GM23338 (cell line): Measurements from ENCODE around the gene ANOS1. TPM values are rescaled to one million over a fixed set of nuclear protein-coding genes. Genes with fewer than 3 reads are reported as not detected.

ENCODE experiments used
- ATAC-seq: fragments of 200-7000 bp; cut with Tn5 transposase; 3 replicates; pipeline ENCODE4 v1.9.1; 2020
- DNase-seq: peaks from one replicate; pipeline ENCODE4 v3.0.0-alpha.2; 2015; ENCODE audit warnings: low spot score
- H2AFZ ChIP-seq: fragments of 200-600 bp; sonication (generic); 2 replicates; pipeline ENCODE4 v1.8.0; 2016; ENCODE audit warnings: antibody characterized with exemption, mild to moderate bottlenecking, moderate library complexity
- H3F3A ChIP-seq: fragments of 200-600 bp; sonication (generic); replicated peaks from 2 replicates; pipeline ENCODE4 v1.8.0; 2017; ENCODE audit warnings: antibody characterized with exemption, mixed run types, low read depth
- H3K27ac ChIP-seq: fragments of 200-600 bp; sonication (generic); 2 replicates; pipeline ENCODE4 v1.6.1; 2016; ENCODE audit warnings: low read depth
- H3K27me3 ChIP-seq: fragments of 200-600 bp; sonication (generic); 2 replicates; pipeline ENCODE4 v1.8.0; 2016; ENCODE audit warnings: mild to moderate bottlenecking, mixed run types, moderate library complexity; ENCODE audit not compliant: insufficient read depth
- H3K36me3 ChIP-seq: fragments of 200-600 bp; sonication (generic); 2 replicates; pipeline ENCODE4 v1.8.0; 2016; ENCODE audit warnings: mild to moderate bottlenecking; ENCODE audit not compliant: insufficient read depth
- H3K4me1 ChIP-seq: fragments of 200-600 bp; sonication (generic); 2 replicates; pipeline ENCODE4 v1.8.0; 2016; ENCODE audit warnings: mild to moderate bottlenecking, moderate library complexity; ENCODE audit not compliant: insufficient read depth
- H3K4me2 ChIP-seq: fragments of 200-600 bp; sonication (generic); 2 replicates; pipeline ENCODE4 v1.7.1; 2017; ENCODE audit warnings: mixed run types
- H3K4me3 ChIP-seq: fragments of 200-600 bp; sonication (generic); 2 replicates; pipeline ENCODE4 v1.6.1; 2016; ENCODE audit warnings: mixed run types
- H3K79me2 ChIP-seq: fragments of 200-600 bp; sonication (generic); replicated peaks from 2 replicates; pipeline ENCODE4 v1.8.0; 2017; ENCODE audit warnings: mild to moderate bottlenecking; ENCODE audit not compliant: insufficient read depth
- H3K9me2 ChIP-seq: fragments of 200-600 bp; sonication (generic); 2 replicates; pipeline ENCODE4 v1.8.0; 2017; ENCODE audit not compliant: insufficient read depth
- H4K20me1 ChIP-seq: fragments of 200-600 bp; sonication (generic); replicated peaks from 2 replicates; pipeline ENCODE4 v1.8.0; 2017; ENCODE audit warnings: mild to moderate bottlenecking; ENCODE audit not compliant: insufficient read depth
- H3K27ac Mint-ChIP-seq: 2 replicates; pipeline ENCODE4 v1.8.0; 2020; ENCODE audit warnings: inconsistent platforms, mild to moderate bottlenecking, moderate library complexity, mixed read lengths
- H3K27me3 Mint-ChIP-seq: 3 replicates; pipeline ENCODE4 v1.8.0; 2022; ENCODE audit warnings: low read depth, mild to moderate bottlenecking, moderate library complexity, mixed read lengths, inconsistent platforms; ENCODE audit not compliant: insufficient read depth, poor library complexity
- H3K36me3 Mint-ChIP-seq: 3 replicates; pipeline ENCODE4 v1.8.0; 2021; ENCODE audit warnings: low read depth, mild to moderate bottlenecking, inconsistent platforms, moderate library complexity, mixed read lengths
- H3K4me1 Mint-ChIP-seq: 3 replicates; pipeline ENCODE4 v1.8.0; 2020; ENCODE audit warnings: mild to moderate bottlenecking, inconsistent platforms, mixed read lengths
- H3K4me3 Mint-ChIP-seq: 3 replicates; pipeline ENCODE4 v1.8.0; 2021; ENCODE audit warnings: moderate library complexity, mild to moderate bottlenecking, inconsistent platforms, mixed read lengths
- H3K9me3 Mint-ChIP-seq: 3 replicates; pipeline ENCODE4 v1.8.0; 2020; ENCODE audit warnings: moderate library complexity, mild to moderate bottlenecking, inconsistent platforms, mixed read lengths
- CREB1 ChIP-seq: fragments of 250-450 bp; sonication (Bioruptor Pico); IDR thresholded peaks from 2 replicates; pipeline ENCODE4 v1.5.0; 2020; ENCODE audit warnings: low read depth, mild to moderate bottlenecking, moderate library complexity
- CTCF ChIP-seq, 2 experiments: fragments of 200-600 bp in 1 of 2; sonication (generic) in 1 of 2; conservative IDR thresholded peaks; 2 replicates each; pipeline versions ENCODE4 v1.5.1 to v1.6.1; 2016 to 2017; ENCODE audit warnings: antibody characterized with exemption in 2 of 2, low read depth in 2 of 2, mild to moderate bottlenecking in 2 of 2, moderate library complexity in 1 of 2
- ETS1 ChIP-seq: IDR thresholded peaks from 2 replicates; pipeline ENCODE4 v1.6.1; 2016; ENCODE audit warnings: antibody characterized with exemption
- EZH2 ChIP-seq: fragments of 200-600 bp; sonication (generic); IDR thresholded peaks from one replicate; pipeline ENCODE4 v1.8.0; 2017; ENCODE audit warnings: antibody characterized with exemption, mild to moderate bottlenecking, low read depth; ENCODE audit not compliant: unreplicated experiment
- EZH2phosphoT487 ChIP-seq: fragments of 200-600 bp; sonication (generic); IDR thresholded peaks from one replicate; pipeline ENCODE4 v1.8.1; 2018; ENCODE audit warnings: antibody characterized with exemption; ENCODE audit not compliant: unreplicated experiment
- JUNB ChIP-seq: IDR thresholded peaks from one replicate; pipeline ENCODE4 v1.6.1; 2016; ENCODE audit warnings: antibody characterized with exemption; ENCODE audit not compliant: unreplicated experiment
- NANOG ChIP-seq: IDR thresholded peaks from 2 replicates; pipeline ENCODE4 v1.6.1; 2016; ENCODE audit warnings: antibody characterized with exemption, borderline replicate concordance
- POLR2AphosphoS5 ChIP-seq: IDR thresholded peaks from 2 replicates; pipeline ENCODE4 v1.6.1; 2016; ENCODE audit warnings: antibody characterized with exemption, low read depth
- REST ChIP-seq: IDR thresholded peaks from one replicate; pipeline ENCODE4 v1.6.1; 2018; ENCODE audit warnings: antibody characterized with exemption; ENCODE audit not compliant: unreplicated experiment
- STAT1 ChIP-seq: IDR thresholded peaks from one replicate; pipeline ENCODE4 v1.6.1; 2016; ENCODE audit warnings: antibody characterized with exemption; ENCODE audit not compliant: unreplicated experiment
- ZNF114 ChIP-seq: fragments of 250-450 bp; sonication (Bioruptor Pico); IDR thresholded peaks from 2 replicates; pipeline ENCODE4 v1.5.0; 2020; ENCODE audit warnings: mild to moderate bottlenecking, moderate library complexity
- ZNF331 ChIP-seq: fragments of 250-450 bp; sonication (Bioruptor Pico); IDR thresholded peaks from 2 replicates; pipeline ENCODE4 v1.5.0; 2020; ENCODE audit warnings: low read depth, mild to moderate bottlenecking, moderate library complexity
- ZNF462 ChIP-seq: fragments of 250-450 bp; sonication (Bioruptor Pico); IDR thresholded peaks from 2 replicates; pipeline ENCODE4 v1.5.0; 2020; ENCODE audit warnings: mild to moderate bottlenecking, moderate library complexity
- polyA plus RNA-seq: library from polyadenylated mRNA; unstranded; fragments of >200 nt; fragmentation: Nextera tagmentation; extraction: Ambion mirVana; gene quantifications from 2 replicates; pipeline ENCODE4 v1.2.1, GENCODE V29; 2016
- total RNA-seq: library from RNA; depleted of rRNA; stranded (reverse); fragments of >200 nt; shearing (Covaris generic); gene quantifications from 2 replicates; pipeline ENCODE4 v1.2.3, GENCODE V29; 2014

ANOS1 gene
- total and polyA plus RNA-seq, 2 experiments from 2014 or later: 21.8 to 68.5 TPM

- H4K20me1 ChIP-seq: no peaks in the 10 kb centered on the region
- H3K4me3 ChIP-seq: no peak overlapping the region
- Mint-ChIP-seq H3K27me3 (peaks cover 4% of the 10 kb centered on the region), H3K4me3 (no peak overlapping the region), H3K4me1 (peaks cover 75% of the 10 kb centered on the region), H3K36me3 (peaks cover 72% of the 10 kb centered on the region), H3K27ac (no peak overlapping the region), H3K9me3 (no peaks in the 10 kb centered on the region; the same call in 2 of the 3 replicates)
- H2AFZ ChIP-seq: no peak overlapping the region
- no peaks in the 10 kb centered on the region for H3K36me3 ChIP-seq
- TF ChIP-seq EZH2phosphoT487 (no peak), CTCF (conservative IDR thresholded peaks at IDR 0.05; ENCODE audit: low read depth in 2 of 2) (no peak), ETS1 (no peak), JUNB (no peak), STAT1 (no peak), ZNF114 (no peak), REST (no peak), CREB1 (no peak), NANOG (no peak), ZNF331 (no peak), EZH2 (no peak), ZNF462 (CRISPR knock-in tag) (no peak), POLR2AphosphoS5 (no peak)
- ATAC-seq (no peak), DNase-seq (no peak)
- H3F3A ChIP-seq: no peaks in the 10 kb centered on the region
- H3K27ac ChIP-seq: no peak overlapping the region
- H3K4me2 ChIP-seq: no peak overlapping the region
- H3K4me1 ChIP-seq: peaks cover 57% of the 10 kb centered on the region
- no peaks in the 10 kb centered on the region for H3K9me2 ChIP-seq
- H3K27me3 ChIP-seq: no peaks in the 10 kb centered on the region
- H3K79me2 ChIP-seq: peaks cover 71% of the 10 kb centered on the region
Measured at GRCh38 chrX:8683687-8684086, 48.2 kb downstream of the ANOS1 start.
